Right hindlimb (tissue), 1 donor: ENCODE measurements around the gene AHCYL2.
A peak's percentile ranks its signal among the peaks of the same experiment; 100 is the strongest.
"Not testable (repeated sequence)": the region's sequence is repeated elsewhere in the genome, so short reads cannot be mapped to it uniquely, and the experiment has no call there.

ENCODE experiments used
- DNase-seq: peaks from one replicate; pipeline ENCODE4 v3.0.0-alpha.2; 2018

Gene AHCYL2

GRCh38 chr7:129209067-129209926 lies 15.5 kb upstream of the AHCYL2 start:
- no peak for DNase-seq

DNA sequence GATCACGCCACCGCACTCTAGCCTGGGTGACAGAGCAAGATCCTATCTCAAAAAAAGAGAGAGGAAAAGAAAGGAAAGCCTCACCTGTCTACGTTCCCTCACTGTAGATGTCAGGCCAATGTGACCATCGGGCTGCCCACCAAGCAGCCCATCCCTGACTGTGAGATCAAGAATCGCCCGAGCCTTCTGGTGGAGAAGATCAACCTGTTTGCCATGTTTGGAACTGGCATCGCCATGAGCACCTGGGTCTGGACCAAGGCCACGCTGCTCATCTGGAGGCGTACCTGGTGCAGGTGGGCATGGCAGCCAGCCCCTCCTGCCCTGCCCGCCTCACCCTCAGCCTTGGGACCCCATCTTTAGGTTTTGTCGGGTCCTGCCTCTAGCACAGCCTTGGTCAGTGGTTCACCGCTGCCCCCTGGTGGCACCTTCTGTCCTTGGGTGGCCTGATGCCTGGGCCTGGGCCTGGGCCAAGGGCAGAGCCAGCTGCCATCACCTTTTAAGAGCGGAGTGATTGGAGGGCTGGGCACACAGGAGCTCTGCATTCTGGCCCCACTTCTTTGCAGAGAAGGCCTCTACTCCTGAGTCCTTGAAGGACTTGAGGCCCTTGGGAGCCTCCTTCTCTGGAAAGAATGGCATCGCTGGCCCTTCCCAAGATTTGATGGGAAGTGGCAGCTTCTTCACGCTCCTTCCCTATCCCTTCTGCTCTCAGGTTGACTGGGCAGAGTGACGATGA lies 14.4 kb upstream of the AHCYL2 start:
- peak; percentile 85 for DNase-seq

- DNase-seq = no peak
These were observed 13.9 kb upstream of the AHCYL2 start for GRCh38 chr7:129210989-129211312.

DNA sequence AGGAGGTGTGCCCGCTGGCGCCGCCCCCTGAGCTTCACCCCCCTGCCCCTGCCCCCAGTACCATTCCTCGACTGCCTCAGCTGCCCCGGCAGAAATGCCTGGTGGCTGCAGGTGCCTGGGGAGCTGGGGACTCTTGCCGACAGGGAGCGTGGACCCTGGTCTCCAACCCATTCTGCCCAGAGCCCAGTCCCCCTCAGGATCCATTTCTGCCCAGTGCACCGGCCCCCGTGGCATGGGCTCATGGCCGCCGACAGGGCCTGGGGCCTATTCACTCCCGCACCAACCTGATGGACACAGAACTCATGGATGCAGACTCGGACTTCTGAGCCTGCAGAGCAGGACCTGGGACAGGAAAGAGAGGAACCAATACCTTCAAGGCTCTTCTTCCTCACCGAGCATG lies 12.7 kb upstream of the AHCYL2 start:
- DNase-seq = no peak

GRCh38 chr7:129212596-129212995 lies 12.2 kb upstream of the AHCYL2 start:
- no peak for DNase-seq

GRCh38 chr7:129213828-129214227 lies 11.0 kb upstream of the AHCYL2 start:
- DNase-seq = no peak

DNA sequence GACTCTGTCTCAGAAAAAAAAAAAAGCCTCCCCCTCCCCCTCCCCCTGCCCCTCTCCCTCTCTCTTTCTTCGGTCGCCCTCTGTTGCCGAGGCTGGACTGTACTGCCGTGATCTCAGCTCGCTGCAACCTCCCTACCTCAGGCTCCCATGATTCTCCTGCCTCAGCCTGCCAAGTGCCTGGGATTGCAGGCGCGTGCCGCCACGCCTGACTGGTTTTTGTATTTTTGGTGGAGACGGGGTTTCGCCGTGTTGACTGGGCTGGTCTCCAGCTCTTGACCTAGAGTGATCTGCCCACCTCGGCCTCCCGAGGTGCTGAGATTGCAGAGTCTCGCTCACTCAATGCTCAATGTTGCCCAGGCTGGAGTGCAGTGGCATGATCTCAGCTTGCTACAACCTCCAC lies 9.1 kb upstream of the AHCYL2 start:
- DNase-seq = not testable (repeated sequence)

- DNase-seq = not testable (repeated sequence)
These were observed 8.6 kb upstream of the AHCYL2 start for GRCh38 chr7:129216101-129216715.

GRCh38 chr7:129216821-129217416 lies 7.9 kb upstream of the AHCYL2 start:
- DNase-seq = not testable (repeated sequence)

GRCh38 chr7:129218514-129219062 lies 6.2 kb upstream of the AHCYL2 start:
- peak; percentile 83 for DNase-seq

DNA sequence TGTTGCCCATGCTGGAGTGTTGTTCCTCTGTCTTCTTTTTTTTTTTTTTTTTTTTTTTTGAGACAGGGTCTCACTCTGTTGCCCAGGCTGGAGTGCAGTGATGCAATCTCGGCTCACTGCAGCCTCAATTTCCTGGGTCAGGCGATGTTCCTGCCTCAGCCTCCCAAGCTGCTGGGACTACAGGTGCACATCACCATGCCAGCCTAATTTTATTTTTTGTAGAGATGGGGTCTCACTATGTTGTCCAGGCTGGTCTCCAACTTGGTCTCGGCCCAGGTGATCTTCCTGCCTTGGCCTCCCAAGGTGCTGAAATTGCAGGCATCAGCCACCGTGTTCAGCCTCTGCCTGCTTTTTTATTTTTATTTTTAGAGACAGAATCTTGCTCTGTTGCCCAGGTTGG lies 5.7 kb upstream of the AHCYL2 start:
- not testable (repeated sequence) for DNase-seq

- DNase-seq = no peak
These were observed 2.8 kb upstream of the AHCYL2 start for GRCh38 chr7:129222064-129222463.

GRCh38 chr7:129225206-129225930 lies 538 bp downstream of the AHCYL2 start:
- DNase-seq = no peak

- no peak for DNase-seq
These were observed 1.2 kb downstream of the AHCYL2 start for GRCh38 chr7:129225931-129226572.

- DNase-seq = no peak
These were observed 3.1 kb downstream of the AHCYL2 start for GRCh38 chr7:129227646-129228578.

DNA sequence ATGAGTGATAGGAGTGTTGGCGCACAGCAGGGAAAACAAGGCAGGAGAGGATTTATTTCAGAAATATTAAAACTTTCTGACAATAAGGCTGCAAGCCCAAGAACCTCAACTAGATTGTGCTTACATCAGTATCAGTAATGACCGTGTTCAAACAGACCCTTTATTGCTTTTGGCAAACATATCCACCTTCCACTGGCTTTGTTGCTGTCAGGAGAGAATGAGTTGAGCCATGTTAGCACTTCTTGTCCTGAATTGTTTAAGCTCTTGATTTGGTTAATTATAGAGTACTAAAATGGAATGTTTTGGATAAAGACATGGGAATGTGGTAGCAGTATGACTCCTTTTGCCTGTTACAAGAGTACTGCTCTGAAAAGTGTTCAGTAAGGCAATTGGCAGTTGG lies 3.8 kb downstream of the AHCYL2 start:
- no peak for DNase-seq

GRCh38 chr7:129231666-129232065 lies 6.8 kb downstream of the AHCYL2 start:
- no peak for DNase-seq

DNA sequence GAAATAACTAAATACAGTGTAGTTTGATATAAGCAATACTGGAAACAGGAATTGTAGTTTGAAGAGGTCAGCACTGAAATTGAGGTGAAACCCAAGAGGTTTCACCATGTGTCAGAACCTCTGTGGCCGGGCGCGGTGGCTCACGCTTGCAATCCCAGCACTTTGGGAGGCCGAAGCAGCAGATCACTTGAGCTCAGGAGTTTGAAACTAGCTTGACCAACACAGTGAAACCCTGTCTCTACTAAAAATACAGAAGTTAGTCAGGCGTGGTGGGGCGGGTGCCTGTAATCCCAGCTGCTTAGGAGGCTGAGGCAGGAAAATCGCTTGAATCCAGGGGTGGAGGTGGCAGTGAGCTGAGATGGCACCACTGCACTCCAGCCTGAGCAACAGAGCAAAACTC lies 13.7 kb downstream of the AHCYL2 start:
- DNase-seq = no peak

- no peak for DNase-seq
These were observed 15.4 kb downstream of the AHCYL2 start for GRCh38 chr7:129240119-129240820.

- no peak for DNase-seq
These were observed 19.4 kb downstream of the AHCYL2 start for GRCh38 chr7:129244220-129244619.
